HEK293T (cell line): ENCODE measurements around the gene DCP1A.

Source experiments
- FOXM1 ChIP-seq: fragments of 450-650 bp; IDR thresholded peaks from 2 replicates; pipeline ENCODE4 v1.6.1; 2017; ENCODE audit warnings: mild to moderate bottlenecking, borderline replicate concordance
- L3MBTL2 ChIP-seq: fragments of 450-650 bp; conservative IDR thresholded peaks from 2 replicates; pipeline ENCODE4 v1.6.1; 2016; ENCODE audit warnings: mild to moderate bottlenecking

DNA sequence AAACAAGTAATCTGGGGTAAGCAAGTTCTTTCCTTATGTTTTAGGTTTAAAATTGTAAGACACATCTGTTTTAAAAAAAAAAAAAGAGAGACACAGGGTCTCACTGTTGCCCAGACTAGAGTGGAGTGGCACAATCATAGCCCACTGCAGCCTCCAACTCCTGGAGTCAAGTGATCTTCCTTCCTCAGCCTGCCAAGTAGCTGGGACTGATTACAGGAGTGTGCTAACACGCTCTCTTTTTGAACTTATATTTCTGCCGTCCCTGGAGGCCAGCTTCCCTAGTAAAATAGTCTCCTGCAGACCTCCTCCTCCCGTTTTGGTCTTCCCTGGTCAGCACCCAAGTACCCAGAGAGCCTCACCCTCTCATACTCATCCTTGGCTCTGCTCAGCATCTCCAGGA, 35.5 kb downstream of the DCP1A start:
- TF ChIP-seq L3MBTL2 (no peak), FOXM1 (no peak)
